HG03103 (cell line): Measurements from ENCODE around the gene HERPUD1.
"Not testable (repeated sequence)": the region's sequence is repeated elsewhere in the genome, so short reads cannot be mapped to it uniquely, and the experiment has no call there.

Experiments used
- ATAC-seq: cut with Tn5 transposase; IDR thresholded peaks from one replicate; pipeline ENCODE4 v1.9.1; 2021; ENCODE audit warnings: low read depth; ENCODE audit not compliant: unreplicated experiment

HERPUD1 gene

GRCh38 chr16:56931892-56932720 lies at the start of gene HERPUD1:
Gene HERPUD1, plus strand, starts transcription at chr16:56932142. Its CDS starts 103 bp downstream, at chr16:56932245.
- peak; percentile 80 for ATAC-seq

GRCh38 chr16:56883586-56883985 lies 48.4 kb upstream of the HERPUD1 start:
- no peak for ATAC-seq

DNA sequence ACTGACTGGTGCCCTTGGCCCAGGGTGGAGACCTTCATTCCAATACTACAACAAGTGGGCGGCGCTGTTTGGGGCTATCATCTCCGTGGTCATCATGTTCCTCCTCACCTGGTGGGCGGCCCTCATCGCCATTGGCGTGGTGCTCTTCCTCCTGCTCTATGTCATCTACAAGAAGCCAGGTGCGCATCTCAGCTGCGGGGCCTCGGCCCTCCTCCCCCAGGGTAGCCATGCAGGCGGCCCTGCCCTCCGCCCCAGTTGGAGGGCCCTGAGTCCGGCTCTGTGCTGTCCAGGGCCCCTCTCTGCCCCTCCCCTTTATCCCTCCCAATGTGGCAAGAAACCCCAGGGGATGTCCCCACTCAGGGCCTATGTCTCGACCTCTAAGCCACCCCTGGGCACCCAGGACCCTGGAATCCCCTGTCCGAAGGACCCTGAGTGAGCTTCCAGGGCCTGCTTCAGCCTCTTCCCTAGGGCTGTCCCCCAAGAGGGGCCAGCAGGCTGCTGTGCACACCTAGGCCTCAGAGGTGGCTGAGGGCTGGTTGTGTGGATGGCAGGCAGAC lies 47.8 kb upstream of the HERPUD1 start:
- no peak for ATAC-seq

- ATAC-seq = not testable (repeated sequence)
These were observed 47.0 kb upstream of the HERPUD1 start for GRCh38 chr16:56884929-56885328.

GRCh38 chr16:56885446-56886162 lies 46.3 kb upstream of the HERPUD1 start:
- ATAC-seq = no peak

- no peak for ATAC-seq
These were observed 45.6 kb upstream of the HERPUD1 start for GRCh38 chr16:56886296-56886695.

GRCh38 chr16:56886826-56887225 lies 45.1 kb upstream of the HERPUD1 start:
- no peak for ATAC-seq

DNA sequence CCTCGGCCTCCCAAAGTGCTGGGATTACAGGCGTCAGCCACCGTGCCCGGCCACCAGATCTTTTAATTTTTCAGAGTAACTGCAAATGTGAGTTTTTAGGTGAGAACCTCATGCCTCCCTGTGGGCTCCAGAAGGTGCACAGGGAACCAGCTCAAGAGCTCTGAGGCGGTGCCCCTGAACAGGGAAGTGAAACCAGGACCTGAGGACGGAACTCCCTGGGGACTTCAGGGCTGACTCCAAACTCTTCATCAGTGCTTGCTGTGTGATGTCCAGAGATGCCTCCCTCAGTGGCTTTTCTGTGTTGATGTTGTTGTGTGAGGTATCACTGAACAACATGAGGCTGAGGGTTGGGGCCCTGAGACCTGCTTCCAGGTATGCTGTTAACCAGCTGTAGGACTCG lies 43.1 kb upstream of the HERPUD1 start:
- ATAC-seq = peak; percentile 70

DNA sequence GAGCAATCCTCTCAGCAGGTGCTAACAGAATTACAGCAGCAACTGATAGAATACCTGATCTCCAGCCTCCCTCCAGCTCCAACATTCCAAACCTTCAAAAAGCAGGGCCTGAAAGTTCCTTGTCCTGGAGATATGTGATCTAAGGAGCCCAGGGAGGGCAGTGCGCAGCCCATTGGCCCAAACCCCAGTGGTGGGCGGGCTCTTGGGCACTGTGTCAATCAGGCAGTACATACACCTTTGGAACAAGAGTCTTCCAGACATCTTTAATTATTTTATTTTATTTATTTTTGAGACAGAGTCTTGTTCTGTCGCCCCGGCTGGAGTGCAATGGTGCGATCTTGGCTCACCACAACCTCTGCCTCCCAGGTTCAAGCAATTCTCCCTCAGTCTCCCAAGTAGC lies 42.7 kb upstream of the HERPUD1 start:
- ATAC-seq = no peak

DNA sequence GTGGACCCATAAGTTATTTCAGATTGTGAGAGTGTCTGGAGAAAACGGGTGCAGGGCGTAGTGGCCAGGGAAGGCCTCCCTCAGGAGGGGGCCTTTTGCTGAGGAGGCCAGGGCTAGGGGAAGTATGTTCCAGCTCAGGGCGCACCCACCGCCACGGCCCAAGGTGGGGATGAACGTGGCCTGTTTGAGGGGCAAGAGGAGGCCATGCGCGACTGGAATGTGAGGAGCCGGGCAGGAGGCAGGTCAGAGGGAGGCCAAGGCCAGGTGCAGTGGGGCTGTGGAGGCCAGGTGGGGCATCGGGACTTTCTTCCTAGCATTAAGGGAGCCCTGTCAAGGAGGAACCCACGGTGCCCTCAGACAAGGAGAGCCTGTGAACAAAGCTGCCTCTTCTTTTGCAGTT lies 40.3 kb upstream of the HERPUD1 start:
- ATAC-seq = no peak

- ATAC-seq = no peak
These were observed 39.2 kb upstream of the HERPUD1 start for GRCh38 chr16:56892705-56893104.

GRCh38 chr16:56894331-56894917 lies 37.5 kb upstream of the HERPUD1 start:
- ATAC-seq = no peak

DNA sequence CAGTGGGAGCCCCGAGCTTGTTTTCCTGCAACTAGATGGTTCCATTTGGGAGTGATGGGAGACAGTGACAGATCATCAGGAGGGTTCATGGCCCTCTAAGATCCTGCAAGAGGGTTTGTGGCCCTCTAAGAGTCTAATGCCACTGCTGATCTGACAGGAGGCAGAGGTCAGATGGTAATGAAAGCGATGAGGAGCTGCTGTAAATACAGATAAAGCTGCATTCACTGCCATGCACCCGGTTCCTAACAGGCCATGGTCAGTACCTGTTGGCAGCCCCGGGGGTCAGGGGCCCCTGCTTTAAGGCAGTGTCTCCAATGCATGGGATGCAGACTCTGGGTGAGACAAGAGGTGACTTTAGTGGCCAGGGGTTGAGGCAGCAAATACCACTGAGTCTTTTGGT lies 36.1 kb upstream of the HERPUD1 start:
- no peak for ATAC-seq

DNA sequence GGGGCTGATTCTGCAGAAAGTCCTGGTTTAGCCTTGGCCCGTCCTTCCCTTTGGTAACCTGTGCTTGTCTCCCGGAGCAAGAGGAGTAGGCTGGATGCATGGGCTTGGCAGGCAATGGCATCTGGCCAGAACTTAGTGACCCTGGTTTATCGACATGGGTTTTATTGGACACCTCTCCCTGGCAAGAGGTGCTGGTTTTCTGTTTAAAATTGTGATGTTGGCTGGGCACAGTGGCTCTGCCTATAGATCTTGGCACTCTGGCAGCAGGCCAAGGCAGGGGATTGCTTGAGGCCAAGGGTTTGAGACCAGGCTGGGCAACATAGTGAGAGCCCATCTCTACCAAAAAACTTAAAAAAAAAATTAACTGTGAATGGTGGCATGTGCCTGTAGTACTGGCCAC lies 35.7 kb upstream of the HERPUD1 start:
- ATAC-seq = no peak

DNA sequence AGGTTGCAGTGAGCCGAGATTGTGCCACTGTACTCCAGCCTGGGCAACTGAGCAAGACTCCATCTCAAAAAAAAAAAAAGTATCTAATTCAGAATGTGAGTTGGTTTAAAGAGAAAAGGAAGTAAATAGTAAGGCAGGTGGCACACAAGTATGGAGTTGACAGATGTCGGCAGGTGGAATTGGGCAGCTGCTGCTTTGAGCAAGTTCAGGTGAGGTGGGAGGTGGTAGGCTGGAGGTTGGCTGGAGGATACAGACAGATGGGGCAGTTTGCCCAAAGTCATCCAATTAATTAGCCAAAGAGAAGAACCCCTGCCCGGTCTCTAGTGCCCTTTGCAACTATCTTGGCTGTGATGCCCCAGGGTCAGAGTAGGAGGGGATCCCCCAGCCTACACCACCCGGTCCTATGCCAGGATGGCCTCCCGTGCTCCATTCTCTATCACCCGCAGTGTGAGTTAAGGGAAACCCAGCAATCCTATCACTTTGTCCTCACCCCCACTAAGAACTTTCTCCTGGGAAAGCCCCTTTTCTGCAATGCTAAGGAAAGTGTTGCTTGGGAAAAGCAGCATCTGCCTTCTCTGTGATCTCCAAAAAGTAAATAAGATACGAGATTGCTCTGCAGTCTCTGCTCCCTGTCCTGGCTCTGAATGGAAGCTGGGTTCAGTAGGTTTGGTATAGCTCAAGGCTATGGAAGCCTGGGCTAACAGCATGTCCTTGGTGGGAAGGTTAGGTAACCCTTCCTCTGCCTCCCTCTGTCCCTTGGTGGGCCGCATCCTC lies 34.7 kb upstream of the HERPUD1 start:
- no peak for ATAC-seq

DNA sequence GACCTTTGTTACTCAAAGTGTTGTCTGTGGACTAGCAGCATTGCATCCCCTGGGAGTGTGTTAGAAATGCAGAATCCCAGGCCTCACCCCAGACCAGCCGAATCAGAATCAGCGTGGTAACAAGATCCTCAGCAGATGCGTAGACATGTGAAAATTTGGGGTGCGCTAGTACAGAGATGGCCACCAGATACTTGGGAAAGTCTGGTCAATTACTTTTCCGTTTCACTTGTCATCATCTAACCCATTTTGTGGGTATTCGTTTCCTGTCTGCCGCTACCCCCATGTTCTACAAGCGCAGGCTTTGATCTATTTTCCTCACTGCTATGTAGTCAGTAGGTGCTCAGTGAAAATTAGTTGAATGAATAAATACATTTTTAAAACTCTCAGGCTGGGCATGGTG lies 33.1 kb upstream of the HERPUD1 start:
- no peak for ATAC-seq

GRCh38 chr16:56903866-56904265 lies 28.1 kb upstream of the HERPUD1 start:
- ATAC-seq = no peak

DNA sequence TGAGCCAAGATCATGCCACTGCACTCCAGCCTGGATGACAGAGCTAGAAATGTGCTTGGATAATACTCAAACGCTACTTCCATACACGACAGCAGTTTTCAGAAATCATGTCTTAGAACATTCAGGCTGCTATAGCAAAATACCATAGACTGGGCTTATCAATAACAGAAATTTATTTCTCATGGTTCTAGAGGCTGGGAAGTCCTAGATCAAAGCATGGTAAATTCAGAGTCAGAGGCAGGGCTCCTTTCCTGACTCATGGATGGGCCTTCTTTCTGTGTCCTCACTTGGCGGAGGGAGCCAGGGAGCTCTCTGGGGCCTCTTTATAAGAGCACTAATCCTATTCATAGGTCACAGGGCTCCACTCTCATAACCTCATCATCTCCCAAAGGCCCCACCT lies 24.5 kb upstream of the HERPUD1 start:
- ATAC-seq = no peak

DNA sequence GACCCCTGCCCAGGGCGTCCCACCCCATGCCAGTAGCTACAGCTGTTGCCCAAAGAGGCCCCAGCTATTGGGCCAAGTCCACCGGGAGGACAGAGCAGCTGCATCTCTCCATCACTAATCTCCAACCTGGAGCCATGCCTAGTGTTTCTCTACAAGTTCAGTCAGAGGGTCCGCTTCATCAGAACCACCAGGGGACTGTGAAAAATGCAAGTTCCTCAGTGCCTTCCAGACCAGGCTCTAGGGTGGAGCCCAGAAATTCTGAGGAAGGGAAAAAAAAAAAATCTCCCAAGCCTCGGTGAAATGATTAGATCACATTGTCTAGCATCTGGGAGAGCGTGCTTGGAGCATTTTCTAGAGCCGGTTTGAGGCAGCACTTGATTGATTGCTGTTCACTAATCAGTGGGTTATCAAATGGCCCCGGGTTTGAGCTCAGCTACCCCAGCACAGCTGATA lies 22.4 kb upstream of the HERPUD1 start:
- ATAC-seq = no peak

DNA sequence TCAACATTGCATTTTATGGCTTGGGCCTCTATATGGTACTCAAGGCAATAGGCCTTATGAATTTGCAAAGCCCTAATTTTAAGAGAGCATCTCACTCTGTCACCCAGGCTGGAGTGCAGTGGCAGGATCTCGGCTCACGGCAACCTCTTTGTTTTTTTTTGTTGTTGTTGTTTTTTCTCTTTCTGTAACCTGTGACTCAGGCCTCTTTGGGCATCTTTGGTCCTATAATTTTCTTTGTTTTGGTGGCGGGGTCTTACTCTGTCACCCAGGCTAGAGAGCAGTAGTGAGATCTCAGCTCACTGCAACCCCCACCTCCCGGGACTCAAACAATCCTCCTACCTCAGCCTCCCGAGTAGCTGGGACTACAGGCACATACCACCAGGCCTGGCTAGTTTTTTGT lies 21.8 kb upstream of the HERPUD1 start:
- ATAC-seq = no peak
